SK-N-DZ (cell line): Measurements from ENCODE around the gene RNF152.
A peak's percentile ranks its signal among the peaks of the same experiment; 100 is the strongest.

Experiments
- DNase-seq: peaks from one replicate; pipeline ENCODE4 v3.0.0-alpha.2; 2015; ENCODE audit warnings: low spot score

Gene RNF152

DNA sequence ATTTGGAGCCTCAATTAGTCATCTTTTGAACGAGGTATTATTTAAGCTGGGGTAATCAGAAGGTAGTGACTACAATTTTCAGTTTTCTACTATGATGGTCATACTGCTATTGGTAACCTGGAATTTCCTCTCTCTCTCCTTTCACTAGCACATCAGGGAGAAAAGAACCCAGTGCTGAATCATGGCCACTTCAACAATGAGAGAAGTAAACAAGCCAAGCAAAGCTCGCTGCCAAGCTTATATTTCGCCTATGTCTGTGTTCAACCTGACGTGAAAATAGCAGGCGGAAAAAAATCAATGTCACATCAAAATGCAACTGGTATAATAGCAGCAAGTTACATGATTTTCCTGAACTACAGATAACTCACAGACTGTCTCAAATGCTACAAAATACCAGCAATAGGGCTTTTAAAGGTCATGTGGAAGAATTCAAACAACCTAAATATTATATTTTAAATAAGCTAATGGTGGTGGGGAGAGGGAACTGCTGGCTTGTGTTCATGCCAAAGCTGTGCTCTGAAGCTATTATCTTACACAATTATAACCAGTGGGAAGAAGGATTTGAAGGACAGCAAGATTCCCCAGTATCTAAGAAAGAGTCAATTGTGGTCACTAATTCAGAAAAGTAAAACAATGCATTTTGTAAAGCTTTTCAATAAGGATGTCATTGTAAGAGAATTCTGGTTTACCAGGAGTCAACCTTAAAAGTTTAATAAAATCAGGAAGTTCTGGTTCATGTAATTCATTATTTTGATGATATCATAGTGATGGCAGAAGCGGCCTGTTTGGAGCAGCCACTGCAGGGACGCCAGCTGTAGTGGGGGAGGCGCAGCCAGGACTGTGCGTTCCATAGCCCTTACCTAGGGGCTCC lies 38.0 kb downstream of the RNF152 start:
- DNase-seq, result peak; percentile 53

DNA sequence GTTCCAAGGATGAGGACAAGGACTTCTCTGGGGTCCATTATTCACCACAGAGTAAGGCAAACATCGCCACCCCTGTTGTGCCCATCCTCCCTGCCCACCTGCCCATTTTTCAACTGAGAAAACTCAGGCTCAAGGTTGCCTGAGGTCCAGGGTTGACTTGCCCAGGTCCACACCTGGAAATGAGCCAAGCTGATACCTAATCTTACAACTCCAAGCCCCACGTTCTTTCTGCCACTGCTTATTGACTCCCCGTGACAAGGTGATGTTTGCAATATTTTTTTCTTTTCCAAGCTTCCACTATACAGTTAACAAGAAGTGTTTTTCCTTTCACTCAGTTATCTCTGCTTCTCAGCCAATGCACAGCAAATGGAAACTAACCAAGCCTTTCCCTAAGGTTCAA lies 39.0 kb downstream of the RNF152 start:
- DNase-seq, result no peak

DNA sequence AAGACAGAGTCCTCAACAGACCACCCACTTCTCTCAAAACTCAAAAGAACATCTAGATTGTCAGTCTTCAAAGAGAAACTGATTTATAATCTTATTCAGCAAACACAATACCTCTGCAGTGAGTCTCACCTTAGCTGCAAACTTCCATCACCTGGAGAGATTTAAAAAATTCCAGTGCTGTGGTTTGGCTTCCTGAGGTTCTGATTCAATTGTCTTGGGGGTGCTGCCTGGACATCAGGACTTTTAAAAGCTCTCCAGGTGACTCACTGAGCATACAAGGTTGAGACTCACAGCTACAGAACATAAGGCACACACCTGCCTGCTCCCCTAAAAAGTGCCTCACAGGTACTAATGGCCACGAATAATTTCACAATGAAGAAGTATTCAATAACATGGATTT lies 40.3 kb downstream of the RNF152 start:
- DNase-seq, result no peak

DNA sequence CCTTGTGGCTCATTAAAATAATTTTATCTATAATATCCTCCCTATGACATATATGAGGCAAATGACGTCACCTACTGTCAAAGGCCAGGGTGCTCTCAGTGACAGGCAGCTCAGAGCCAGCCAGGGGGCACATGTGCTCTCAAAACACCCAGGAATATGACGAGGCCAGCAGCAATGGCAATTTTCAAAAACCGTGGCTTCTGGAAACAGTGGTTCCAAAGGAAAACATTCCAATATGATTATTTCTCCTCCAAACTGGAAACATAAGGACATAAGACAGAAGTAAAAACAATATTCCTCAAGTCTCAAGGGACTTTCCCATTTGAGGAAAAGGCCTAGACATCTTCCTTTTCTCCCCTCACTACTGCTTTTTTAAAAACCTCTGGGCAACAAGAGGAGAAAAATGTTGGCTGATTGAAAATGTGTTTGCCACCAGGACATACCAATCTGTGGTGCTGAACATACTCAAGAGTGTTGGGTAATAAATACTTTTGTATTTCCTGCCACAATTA lies 40.8 kb downstream of the RNF152 start:
- no peak for DNase-seq

DNA sequence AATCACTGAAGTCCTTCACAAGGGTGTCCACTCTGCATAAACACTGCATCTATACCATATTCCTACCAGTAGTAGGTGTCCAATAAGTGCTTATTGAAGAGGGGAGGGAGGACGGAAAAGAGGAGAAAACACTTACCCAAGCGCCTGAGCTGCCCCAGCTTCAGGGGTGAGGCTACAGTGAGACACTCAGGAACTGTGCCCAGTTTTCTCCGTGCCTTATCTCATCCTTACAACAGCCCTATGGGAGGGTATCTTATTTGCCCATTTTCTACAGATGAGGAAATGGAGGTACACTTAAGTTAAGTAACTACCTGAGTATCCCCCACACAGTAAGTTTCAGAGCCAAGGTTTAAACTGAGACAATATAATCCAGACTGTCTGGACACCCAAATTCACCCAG lies 41.5 kb downstream of the RNF152 start:
- DNase-seq, result no peak

DNA sequence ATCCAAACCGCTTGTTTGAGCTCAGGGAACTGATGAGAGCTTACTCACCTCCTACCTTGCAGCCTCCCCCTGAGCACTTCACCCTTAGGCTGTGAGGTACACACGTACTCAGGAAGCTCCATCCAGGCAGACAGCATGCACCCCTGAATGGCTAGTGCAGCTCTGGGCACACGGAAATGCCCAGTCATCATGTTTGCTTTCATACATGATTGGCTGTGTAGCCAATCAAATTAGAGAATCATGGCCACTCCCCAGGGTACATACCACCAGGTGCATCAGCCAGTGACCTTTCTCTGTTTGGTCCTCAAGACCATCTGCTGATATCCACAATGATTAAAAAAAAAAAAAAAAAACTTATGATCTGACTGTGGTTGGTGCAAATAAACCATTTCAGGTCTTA lies 42.1 kb downstream of the RNF152 start:
- DNase-seq, result peak; percentile 38

DNA sequence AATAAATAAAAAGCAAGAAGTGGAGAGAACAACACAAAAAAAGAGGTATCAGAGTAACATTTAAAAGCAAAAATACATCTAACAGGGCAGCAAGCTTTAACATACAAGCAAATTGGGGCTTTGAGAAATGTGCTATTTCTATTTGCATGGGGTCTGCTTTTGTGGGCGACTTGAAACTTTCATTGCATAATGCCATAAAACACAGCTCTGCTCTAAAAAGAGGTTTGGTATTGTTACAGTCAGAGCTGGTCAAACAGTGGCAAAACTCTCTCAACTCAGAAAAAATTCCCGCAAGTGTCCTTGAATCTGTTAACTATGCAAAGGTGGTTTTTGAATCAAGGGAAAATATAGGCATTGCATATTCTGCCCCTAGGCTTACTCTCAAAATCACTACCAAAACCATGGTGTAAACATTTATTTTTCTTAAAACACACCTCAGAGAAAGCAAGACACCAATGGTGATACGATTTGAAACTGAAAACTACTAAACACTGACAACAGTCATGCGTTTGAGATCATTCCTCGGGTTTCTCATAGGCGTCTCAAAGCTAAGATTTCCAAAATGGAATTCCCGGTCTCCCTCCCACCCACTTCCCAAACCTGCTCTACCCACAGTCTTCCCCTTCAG lies 45.5 kb downstream of the RNF152 start:
- DNase-seq, result no peak

DNA sequence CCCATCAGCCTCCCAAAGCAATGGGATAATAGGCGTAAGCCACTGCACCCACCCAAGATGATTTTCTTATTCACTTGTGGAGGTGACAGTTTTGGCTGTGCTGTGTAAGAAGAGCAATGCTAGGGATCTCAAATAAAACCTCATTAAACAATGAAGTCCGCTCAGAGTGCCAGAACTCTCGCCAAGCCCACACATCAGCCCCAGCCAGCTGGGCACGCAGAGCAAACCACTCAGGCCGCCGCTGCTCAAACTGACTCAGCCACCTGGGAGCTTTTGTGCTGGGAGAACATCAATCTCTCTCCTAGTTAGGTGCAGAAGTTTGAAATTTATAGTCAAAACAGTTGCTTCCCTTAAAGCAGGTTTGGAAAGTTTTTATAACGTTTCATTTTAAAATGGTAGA lies 47.6 kb downstream of the RNF152 start:
- no peak for DNase-seq

DNA sequence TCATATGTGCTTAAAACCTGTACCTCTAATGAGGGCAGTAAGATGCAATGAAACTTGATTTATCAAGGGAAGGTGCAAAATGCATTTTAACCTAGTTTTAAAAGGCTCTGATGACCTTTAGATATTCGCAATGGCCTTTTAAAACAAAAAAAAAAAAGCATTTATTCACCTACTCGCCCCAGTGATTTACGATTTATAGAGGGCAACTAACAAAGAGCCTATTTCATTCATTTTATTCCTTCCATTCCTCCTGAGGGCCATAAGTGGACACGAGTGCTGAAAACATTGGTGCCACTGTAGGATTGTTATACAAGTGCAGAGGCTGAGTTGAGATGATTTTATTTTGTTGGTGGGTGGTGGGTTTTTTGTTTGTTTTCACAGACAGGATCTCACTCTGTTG lies 48.1 kb downstream of the RNF152 start:
- no peak for DNase-seq

DNA sequence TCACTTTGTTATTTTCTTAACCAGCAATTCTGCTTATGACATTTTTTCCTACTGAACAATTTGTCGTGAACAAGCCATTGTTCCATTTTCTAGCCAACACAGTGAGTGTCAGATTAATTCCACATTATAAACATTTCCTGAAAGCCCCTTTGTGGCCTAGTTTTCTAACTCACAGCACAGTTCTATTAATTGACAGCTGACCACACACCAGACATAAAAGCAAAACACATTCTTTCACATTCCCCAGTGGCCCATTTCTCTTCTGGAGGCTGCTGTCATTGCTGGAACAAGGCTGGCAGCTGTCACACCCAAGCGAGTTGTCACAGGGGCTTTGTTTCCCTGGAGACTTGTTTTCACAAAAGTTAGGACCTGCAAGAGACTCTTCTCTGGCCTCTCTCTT lies 50.7 kb downstream of the RNF152 start:
- DNase-seq, result no peak

DNA sequence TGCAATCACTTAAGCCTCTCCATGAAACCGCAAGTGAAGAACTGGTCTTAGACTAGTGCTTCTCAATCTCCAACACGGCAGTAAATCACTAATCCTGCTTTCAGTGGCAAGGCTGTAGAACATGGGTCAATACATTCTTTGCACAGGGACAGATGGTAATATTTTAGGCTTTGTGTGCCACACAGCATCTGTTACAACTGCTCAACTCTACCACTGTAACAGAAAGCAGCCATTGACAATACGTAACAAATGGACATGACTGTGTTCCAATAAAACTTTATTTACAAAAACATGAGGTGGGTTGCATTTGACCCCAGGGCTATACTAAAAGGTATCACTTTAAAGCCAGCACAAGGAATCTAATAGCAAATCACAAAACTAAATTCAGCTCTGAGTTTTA lies 51.1 kb downstream of the RNF152 start:
- DNase-seq, result no peak

DNA sequence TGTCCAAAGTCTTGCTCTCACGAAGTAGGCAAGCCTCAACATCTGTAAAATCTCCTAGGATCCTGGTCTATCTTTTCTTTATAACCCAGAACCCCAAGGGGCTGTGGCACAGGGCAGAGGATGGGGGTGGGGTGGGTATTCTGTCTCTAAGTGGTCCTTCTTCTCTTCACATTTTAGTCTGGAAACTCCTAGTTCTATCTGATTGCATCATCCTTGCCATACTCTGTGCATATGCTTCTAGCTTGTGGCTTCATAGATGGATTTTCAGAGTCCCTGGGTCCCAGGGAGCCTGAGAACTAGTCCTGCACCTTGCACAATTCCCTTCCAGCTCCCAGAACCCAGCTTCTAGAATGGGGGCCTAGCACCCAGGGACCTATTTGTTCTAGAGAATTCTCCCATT lies 52.5 kb downstream of the RNF152 start:
- DNase-seq, result no peak

DNA sequence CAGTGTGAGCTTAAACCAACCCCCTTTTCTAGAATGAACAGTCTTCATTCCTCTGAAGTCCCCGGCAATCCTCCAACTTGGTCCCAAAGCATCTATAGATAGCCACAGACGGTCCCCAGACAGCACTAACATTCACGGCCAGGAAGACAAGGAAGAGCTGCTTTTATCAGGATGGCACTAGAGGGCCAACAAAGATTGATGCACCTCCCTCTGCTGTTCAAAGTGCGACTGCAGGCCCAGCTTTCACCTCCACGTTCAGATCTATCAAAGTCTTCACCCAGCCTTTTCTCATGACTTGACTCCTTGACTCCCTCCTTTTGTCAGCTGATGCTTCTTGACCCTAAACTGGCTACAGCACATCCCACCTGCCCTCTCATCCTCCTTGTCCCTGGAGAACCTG lies 54.3 kb downstream of the RNF152 start:
- DNase-seq, result no peak

DNA sequence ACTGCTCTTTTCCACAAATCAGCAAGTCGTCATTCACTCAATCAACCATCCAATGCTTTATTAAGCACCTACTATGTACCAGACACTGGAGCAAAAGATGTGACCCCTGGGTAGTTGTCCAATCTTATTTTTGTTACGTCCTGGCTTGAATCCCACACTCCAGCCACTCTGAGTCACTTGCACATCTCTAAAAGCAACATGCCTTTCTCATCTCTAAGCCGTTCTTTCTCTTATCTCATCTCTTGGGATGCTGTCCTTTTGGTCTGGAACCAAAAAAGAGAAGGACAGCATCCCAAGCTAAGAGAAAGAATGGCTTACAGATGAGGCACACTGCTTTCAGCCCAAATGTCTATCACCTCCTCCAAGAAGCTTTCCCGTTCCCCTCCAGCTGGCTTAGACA lies 58.8 kb downstream of the RNF152 start:
- no peak for DNase-seq

DNA sequence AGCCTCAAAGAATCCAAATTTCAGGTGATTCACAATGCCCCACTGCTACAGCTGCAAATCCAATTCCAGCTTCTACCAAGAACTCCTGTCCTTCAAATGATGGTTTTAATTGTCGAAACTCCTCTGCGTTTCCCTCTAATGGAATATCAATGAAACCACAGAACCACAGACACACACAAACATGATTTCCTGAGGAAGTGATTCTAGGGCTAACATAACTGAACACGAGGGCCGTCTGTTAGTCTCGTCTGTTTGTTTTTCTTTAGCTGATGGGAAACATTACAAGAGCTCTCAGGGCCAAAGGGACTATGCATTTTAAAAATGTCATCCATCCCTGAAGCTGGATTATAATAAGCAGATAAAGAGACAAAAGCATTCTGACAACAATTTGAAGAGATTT lies 59.4 kb downstream of the RNF152 start:
- no peak for DNase-seq

DNA sequence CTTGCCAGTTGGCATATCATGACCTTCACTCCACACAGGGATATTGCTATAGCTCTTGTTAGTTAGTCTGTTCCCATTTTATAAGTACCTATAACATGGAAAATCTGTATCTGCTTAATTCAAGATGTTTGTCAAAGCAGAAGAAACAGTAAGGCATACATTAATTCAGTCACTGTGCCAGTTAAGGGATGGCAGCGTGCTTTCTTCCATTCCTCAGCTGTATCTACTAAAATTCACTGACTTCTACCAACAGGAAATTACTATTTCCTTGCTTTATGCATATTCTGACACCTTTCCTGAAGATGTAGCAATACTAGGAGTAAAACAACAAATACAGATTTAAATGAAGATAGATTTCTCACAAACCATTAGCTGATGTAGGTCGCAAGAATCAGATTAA lies 59.9 kb downstream of the RNF152 start:
- DNase-seq, result no peak

DNA sequence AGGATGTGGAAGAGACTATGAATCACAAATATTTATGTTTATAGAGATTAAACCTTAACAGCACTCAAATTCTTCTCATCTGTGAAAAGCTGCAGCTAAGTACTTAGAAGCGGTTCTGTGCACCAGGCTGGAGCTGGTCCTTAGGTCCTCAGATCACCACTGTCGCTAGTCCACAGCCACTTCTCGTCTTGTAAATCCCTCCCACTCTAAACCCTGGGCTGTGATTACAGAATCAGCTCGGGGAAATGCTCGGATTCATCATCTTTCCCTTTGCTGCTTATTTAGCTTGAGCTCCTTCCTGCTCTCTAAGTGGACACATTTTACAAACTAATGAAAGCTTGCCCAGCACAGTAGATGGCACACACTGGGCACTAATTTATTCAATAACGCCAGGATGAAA lies 61.7 kb downstream of the RNF152 start:
- no peak for DNase-seq

DNA sequence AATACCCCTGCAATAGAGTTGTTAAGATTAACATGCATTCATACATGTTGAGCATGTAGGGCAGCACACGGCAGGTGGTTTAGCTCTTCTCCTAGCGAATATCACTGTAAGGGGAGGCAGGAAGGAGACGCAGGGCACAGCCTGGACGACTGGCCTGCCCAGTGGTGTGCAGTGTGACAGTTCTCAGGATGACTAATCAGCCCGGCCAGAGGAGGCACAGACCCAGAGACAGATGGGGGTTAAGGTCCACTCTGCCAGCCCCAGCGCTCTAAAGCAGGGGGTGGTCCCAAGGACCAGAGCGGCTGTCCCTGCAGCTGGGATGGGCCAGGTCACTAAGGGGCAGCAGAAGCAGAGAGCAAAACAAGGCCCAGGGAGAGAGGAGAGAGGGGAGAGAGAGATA lies 63.7 kb downstream of the RNF152 start:
- no peak for DNase-seq

DNA sequence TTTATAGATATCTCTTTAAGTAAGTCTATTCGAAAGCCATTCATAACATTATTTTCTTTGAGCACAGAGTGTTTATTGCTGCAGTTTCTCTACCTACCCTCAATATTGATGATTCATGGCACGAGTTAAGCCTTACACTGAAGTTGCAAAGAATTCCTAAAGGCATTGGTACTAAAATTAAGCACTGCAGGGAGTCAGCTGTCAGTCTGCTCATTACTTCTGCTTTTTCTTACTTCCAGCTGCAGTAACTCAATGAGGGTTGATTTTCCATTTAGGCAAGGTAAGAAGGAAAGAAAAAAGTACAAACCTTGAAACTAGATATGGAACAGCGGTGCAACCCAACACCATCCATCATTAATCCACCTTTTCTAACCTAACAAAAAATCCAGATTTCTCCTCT lies 65.2 kb downstream of the RNF152 start:
- DNase-seq, result no peak

DNA sequence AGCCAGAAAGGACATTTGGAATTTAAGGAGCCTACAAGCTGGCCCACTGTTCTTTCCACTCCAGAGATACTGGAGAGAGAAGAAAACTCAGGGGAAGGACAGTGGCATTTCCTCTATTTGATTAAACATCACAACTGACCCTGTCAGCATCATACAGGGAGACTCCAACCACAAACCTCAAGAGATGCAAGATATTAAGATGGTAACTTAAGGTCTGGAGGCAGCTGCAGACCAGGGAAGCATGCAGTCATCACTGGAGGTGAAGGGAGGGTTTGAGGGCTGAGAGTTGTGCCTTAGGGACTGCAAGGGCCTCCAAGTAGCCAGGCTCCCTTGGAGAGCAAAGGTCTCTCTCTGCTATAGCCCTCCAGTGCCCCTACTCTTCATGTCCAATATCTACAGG lies 67.4 kb downstream of the RNF152 start:
- DNase-seq, result no peak

DNA sequence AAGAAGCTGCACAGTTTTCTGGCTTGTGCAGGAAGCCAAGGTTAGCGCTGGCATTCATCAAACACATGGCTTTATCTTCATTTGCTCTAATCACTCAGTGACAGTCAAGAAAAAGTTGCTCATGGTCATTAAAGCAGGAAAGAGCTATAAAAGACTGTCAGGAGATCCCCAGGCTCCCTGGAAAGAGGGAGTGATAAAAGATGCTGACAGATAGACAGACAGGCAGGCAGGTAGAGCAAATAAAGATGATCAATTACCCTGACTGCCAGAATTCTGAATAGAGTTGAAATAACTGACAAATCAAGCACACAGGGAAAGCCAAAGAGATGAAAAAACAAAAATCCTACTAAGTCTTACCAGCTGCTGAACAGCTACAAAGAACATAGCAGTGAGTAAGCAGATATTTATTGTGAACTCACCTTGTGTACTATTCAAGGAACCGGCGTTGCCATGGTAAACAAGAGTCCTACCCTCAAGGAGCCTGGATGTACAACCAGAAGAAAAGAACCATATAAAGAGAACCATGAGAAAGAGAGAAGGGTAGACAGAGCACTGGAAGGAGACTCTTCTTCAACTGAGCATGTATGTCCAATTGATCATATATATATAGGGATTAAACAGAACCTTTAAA lies 68.0 kb downstream of the RNF152 start:
- DNase-seq, result no peak

DNA sequence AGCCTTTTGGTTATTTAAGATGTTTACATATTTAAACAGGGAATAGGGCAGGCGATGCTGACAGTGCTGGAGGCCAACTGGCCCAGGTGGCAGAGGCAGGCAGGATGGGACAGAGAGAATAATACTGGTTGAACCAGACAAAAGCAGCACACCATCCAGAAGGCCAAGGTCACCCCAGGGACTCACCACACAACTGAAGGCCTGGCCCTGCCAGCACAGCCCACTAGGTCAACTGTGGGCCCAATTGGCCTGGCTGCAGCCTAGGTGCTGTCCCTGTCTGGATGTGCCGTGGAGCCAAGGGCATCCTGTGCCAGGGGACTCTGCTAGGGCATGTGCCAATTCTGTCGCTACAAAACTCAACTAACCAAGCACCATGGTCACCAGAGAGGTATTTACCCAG lies 69.2 kb downstream of the RNF152 start:
- no peak for DNase-seq

DNA sequence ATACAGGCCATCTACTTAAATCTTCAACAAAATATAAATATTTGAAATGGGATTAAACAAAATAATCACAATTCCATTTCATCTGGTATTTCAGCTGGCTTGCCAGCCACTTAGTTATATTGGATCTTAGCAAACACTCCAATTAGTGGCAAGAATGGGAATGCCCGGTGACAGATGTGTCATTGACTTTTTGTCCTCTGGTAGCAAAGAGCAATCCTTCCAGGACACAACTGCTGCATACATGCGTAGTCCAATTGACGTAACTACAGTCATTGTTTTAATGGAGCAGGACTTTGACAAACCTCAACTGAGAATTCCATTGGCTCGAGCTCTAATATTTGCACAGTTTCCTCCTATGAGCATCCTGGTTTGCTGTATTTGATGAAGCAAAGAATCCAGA lies 69.9 kb downstream of the RNF152 start:
- DNase-seq, result no peak
